ENCODE results near the gene HTR5A.

Gene HTR5A

DNA sequence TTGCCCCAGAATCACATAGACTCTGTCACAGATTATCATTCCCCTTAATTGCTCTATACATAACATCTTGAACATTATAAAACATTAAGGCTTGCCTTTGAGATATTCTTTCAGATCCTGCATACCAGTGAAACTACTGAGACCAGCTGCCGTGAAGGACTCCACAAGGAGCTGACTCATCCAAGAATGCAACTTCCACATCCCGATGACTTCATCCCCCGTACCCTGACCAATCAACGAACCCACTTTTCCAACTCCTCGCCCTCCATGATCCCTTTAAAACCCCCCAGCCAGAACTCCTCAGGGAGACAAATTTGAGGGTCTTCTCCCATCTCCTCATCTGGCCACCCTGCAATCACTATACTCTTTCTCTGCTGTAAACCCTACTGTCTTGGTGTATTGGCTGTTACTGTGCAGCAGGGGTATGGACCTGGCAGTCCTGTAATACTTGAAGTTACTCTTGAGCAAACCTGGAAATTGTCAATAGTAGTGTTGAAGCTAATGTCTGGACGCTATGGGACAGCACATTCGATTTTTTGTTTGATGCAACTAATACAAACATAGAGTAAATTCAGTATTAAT, 49.8 kb downstream of the HTR5A start:
- no peak for DNase-seq (ENCODE audit: low read depth)
- TF ChIP-seq, protein P1, sequence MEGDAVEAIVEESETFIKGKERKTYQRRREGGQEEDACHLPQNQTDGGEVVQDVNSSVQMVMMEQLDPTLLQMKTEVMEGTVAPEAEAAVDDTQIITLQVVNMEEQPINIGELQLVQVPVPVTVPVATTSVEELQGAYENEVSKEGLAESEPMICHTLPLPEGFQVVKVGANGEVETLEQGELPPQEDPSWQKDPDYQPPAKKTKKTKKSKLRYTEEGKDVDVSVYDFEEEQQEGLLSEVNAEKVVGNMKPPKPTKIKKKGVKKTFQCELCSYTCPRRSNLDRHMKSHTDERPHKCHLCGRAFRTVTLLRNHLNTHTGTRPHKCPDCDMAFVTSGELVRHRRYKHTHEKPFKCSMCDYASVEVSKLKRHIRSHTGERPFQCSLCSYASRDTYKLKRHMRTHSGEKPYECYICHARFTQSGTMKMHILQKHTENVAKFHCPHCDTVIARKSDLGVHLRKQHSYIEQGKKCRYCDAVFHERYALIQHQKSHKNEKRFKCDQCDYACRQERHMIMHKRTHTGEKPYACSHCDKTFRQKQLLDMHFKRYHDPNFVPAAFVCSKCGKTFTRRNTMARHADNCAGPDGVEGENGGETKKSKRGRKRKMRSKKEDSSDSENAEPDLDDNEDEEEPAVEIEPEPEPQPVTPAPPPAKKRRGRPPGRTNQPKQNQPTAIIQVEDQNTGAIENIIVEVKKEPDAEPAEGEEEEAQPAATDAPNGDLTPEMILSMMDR (IDR thresholded peaks at IDR 0.05; ENCODE audit: low read length, missing control alignments), result no peak
- no peak overlapping the region for H3K4me3 ChIP-seq (replicated peaks; ENCODE audit: low read depth, low read length)

DNA sequence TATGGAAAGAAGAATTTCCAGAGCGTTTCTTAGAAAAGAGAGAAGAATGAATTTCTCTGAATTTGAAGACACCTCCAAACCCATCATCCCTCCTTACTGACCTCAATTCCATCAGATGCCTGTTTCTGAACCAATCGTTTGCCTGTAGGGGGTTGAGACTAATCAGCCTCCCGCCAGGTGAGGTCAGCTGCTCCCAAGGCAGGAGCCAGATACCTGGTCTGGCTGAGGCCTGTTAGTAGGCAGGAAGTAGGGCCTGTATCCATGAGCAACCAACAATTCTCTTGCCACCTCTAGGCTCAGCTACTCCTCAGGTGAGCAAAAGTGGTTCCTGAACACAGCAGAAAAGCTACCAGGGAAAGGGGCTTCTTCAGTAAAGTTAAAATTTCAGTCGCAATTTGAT, 50.3 kb downstream of the HTR5A start:
- no peak for DNase-seq (ENCODE audit: low read depth)
- no peak overlapping the region for H3K4me3 ChIP-seq (replicated peaks; ENCODE audit: low read depth, low read length)
- TF ChIP-seq, protein P1 (IDR thresholded peaks at IDR 0.05; ENCODE audit: low read length, missing control alignments), result no peak

DNA sequence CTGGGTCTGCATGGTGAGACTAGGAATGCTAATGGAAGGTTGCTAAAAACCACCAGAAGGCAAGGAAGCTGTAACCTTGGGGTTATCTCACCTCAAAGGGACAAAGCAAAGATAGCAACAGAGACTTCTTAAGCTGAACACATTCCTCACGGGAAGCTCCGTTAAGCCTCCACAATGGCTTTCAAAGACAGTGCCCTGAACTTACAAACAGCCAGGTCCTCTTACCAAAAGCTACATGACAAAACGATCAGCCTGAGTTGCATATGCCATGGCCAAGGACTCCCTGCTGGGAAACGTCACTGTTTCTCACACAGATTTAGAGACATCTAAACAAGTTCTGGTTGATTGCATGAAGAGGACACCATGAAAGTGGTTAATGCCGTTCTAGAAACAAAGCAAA, 52.7 kb downstream of the HTR5A start:
- no peak for DNase-seq (ENCODE audit: low read depth)
- TF ChIP-seq, protein P1 (IDR thresholded peaks at IDR 0.05; ENCODE audit: low read length, missing control alignments), result no peak

DNA sequence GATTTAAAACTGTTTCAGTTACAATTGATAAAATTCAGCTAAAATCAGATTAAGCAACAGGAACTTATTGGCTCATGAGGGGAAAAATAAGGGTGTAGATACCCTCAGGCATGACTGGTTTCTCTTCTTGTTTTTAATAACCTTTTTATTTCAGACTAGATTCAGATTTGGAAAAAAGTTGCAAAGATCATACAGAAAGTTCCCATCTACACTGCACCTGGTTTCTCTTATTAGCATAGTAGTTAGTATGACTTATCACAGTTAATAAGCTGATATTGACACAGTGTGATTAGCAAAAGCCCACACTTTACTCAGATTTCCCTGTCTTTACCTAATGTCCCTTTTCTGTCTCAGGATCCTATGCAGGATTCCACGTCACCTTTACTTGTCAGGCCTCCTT, 53.3 kb downstream of the HTR5A start:
- DNase-seq (ENCODE audit: low read depth), result no peak
- H3K4me3 ChIP-seq (replicated peaks; ENCODE audit: low read depth, low read length), result no peak overlapping the region
- TF ChIP-seq, protein P1 (IDR thresholded peaks at IDR 0.05; ENCODE audit: low read length, missing control alignments), result no peak

More for the DNA sequence above, 52.7 kb downstream of the HTR5A start:
- no peak overlapping the region for H3K4me3 ChIP-seq (replicated peaks; ENCODE audit: low read depth, low read length)

DNA sequence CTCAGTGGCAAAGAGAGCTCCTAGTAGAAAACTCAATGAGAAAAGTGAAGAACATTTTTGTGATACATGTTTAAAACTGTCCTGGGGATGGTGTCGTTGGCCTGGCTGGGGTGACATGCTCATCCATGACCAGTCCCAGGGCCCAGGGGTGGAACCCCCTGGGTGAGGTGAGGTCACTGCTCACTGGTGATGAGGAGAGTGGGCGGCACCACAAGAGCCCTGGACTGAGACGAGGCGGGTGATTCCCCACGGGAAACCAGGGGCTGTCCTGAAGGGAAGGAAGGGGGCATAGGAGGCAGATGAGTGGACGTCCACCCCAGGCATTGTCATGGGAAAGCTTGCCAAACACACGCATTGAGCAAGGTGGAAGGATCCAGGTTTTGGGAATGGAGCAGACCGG, 54.6 kb downstream of the HTR5A start:
- no peak overlapping the region for H3K4me3 ChIP-seq (replicated peaks; ENCODE audit: low read depth, low read length)
- TF ChIP-seq, protein P1 (IDR thresholded peaks at IDR 0.05; ENCODE audit: low read length, missing control alignments), result no peak
- no peak for DNase-seq (ENCODE audit: low read depth)

DNA sequence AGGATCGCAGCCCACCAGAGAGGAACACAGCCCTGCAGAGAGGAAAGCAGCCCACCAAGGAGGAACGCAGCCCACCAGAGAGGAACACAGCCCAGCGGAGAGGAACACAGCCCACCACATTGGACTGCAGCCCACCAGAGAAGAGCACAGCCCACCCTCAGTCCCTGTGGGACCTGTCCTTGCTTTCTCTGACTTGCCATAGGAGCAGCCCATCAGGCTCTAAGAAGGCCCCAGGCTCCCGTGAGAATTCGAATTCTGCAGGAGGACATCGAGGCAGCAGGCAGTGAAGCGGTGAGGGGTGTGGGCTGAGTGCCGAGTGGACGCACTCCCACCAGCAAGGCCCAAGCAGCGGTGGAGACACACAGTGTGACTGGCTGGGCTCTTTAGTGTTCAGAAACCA, 59.1 kb downstream of the HTR5A start:
- TF ChIP-seq, protein P1 (IDR thresholded peaks at IDR 0.05; ENCODE audit: low read length, missing control alignments), result no peak
- no peak overlapping the region for H3K4me3 ChIP-seq (replicated peaks; ENCODE audit: low read depth, low read length)
- no peak for DNase-seq (ENCODE audit: low read depth)

DNA sequence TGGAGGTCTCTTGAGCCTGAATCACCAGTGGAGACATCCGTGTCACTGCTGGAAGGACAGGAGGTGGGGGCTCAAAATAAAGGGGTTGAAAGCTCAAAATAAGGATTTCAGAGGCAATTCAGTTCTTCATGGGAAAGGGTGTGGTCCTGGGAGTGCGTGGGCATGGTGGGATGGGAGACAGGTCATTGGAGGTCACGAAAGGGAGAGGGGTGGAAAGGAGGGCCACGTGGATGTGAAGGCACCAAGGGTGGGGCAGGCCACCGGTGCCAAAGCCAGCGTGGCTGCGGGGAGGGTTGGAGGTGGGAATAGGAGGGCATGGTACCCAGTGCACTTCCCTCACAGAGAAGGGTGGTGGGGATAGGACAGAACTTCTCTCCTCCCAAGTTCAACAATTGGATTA, 59.7 kb downstream of the HTR5A start:
- TF ChIP-seq, protein P1 (IDR thresholded peaks at IDR 0.05; ENCODE audit: low read length, missing control alignments), result no peak
- H3K4me3 ChIP-seq (replicated peaks; ENCODE audit: low read depth, low read length), result no peak overlapping the region
- DNase-seq (ENCODE audit: low read depth), result no peak
